ENCODE measurements around the gene TACR1.

The TACR1 gene

DNA sequence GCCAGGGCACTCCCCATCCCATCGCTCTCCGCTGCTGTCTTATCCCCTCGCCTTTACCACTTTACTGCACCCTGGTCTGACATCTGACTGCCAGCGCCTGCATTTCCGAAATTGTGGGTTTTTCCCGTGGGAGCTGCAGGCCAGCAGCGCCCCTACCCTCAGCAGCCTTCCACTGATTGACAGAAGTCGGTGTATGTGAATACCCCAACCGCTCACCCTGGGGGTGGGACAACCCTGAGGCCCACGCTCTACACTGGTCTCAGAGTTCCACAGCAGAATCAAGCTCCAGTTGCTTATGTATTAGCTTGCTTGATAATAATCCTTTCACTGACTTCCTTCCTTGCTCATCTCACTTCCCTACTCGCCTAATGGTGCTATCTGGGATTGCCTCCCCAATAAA, 178.8 kb downstream of the TACR1 start:
- TF ChIP-seq, protein P1, sequence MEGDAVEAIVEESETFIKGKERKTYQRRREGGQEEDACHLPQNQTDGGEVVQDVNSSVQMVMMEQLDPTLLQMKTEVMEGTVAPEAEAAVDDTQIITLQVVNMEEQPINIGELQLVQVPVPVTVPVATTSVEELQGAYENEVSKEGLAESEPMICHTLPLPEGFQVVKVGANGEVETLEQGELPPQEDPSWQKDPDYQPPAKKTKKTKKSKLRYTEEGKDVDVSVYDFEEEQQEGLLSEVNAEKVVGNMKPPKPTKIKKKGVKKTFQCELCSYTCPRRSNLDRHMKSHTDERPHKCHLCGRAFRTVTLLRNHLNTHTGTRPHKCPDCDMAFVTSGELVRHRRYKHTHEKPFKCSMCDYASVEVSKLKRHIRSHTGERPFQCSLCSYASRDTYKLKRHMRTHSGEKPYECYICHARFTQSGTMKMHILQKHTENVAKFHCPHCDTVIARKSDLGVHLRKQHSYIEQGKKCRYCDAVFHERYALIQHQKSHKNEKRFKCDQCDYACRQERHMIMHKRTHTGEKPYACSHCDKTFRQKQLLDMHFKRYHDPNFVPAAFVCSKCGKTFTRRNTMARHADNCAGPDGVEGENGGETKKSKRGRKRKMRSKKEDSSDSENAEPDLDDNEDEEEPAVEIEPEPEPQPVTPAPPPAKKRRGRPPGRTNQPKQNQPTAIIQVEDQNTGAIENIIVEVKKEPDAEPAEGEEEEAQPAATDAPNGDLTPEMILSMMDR (conservative IDR thresholded peaks at IDR 0.05; ENCODE audit: control insufficient read depth, insufficient read depth, low read depth, low read length): no peak
- H3K4me3 ChIP-seq (ENCODE audit: control insufficient read depth, low read depth, low read length): no peak overlapping the region
- DNase-seq (ENCODE audit: low read depth): no peak

DNA sequence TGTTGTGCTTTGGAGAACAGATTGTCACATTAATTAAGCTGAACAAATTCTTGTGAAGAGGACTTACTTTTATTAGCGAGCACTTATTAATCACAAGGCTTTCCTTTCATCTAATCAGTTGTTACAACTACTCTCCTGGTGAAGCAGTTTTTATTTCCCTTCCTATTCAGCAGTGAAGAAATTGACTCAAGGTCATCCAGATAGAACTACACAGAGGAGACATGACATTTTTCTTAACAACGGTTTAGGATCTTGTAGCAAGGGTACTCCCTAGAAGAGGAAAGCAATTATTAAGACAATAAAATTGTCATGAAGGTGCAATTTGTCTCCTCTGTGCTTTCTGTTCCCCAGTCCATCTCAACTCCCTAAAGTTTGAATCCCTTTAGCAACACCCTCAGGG, 179.5 kb downstream of the TACR1 start:
- H3K4me3 ChIP-seq (ENCODE audit: control insufficient read depth, low read depth, low read length): no peak overlapping the region
- TF ChIP-seq, protein P1 (conservative IDR thresholded peaks at IDR 0.05; ENCODE audit: control insufficient read depth, insufficient read depth, low read depth, low read length): no peak
- DNase-seq (ENCODE audit: low read depth): no peak

DNA sequence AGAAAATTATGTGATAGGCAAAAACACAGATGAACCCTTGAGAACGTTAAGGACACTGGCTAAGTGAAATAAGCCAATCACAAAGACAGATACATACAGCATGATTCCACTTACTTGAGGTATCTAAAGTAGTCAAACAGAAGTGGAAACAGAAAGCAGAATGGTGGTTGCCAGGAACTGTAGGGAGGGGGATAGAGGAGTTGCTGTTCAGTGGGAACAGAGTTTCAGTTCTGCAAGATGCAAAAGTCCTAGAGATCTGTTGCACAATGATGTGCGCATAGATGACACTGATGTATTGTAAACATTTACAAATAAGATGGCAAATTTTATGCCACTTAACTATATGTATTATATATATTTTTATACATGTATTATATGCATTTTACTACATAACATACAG, 181.2 kb downstream of the TACR1 start:
- DNase-seq (ENCODE audit: low read depth): no peak
- TF ChIP-seq, protein P1 (conservative IDR thresholded peaks at IDR 0.05; ENCODE audit: control insufficient read depth, insufficient read depth, low read depth, low read length): no peak
- H3K4me3 ChIP-seq (ENCODE audit: control insufficient read depth, low read depth, low read length): no peak overlapping the region

DNA sequence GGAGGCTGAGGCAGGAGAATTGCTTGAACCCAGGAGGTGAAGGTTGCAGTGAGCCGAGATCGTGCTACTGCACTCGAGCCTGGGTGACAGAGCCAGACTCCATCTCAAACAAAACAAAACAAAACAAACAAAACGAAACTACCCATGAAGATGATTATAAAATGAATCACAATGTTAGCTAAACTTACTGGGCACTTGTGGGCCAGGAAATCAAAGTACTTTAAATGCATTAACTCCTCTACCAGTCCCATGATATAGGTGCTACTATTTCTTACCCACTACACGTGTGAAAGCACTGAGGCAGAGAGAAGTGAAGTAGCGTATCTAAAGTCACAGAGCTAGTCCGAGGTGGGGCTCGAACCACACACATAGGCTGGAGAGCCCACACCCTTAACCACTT, 187.2 kb downstream of the TACR1 start:
- DNase-seq (ENCODE audit: low read depth): no peak
- TF ChIP-seq, protein P1 (conservative IDR thresholded peaks at IDR 0.05; ENCODE audit: control insufficient read depth, insufficient read depth, low read depth, low read length): no peak
- H3K4me3 ChIP-seq (ENCODE audit: control insufficient read depth, low read depth, low read length): no peak overlapping the region

DNA sequence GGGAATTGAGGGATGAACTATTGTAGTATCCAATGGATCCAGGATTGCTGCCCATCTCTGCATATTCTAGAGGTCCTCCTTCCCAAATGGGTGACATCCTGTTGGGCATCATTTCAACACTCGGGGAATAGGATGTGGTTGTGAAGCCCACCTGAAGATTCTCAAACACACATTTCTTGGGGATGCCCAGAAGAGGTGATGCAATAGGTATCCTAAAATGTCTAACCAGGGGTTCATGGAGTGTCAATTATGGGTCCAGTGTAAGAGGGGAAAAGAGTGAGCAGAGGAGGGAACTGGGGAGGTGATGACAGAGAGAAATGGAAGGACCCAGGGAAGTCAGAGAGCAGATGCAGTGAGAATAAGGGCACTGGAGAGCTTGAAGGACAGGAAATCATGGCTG, 188.7 kb downstream of the TACR1 start:
- TF ChIP-seq, protein P1 (conservative IDR thresholded peaks at IDR 0.05; ENCODE audit: control insufficient read depth, insufficient read depth, low read depth, low read length): no peak
- no peak for DNase-seq (ENCODE audit: low read depth)
- no peak overlapping the region for H3K4me3 ChIP-seq (ENCODE audit: control insufficient read depth, low read depth, low read length)

DNA sequence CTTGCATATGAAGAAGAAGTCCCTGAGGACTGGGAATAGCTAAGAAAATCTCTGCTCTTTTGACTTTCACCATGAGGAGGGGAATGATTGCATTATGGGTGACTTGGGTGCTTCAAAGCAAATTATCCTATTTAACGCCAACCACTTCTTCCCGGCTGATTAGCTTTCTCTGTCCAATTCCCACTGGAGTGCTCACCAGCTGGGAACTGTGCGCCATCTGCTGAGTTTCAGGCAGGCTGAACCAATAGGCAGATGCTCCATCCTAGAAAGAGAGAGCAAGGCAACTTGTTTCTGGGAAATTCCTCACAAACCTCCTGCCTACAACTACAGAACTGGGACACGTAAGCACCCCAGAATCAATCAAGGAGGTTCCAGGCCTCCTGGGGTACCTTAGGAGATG, 191.5 kb downstream of the TACR1 start:
- H3K4me3 ChIP-seq (ENCODE audit: control insufficient read depth, low read depth, low read length): no peak overlapping the region
- TF ChIP-seq, protein P1 (conservative IDR thresholded peaks at IDR 0.05; ENCODE audit: control insufficient read depth, insufficient read depth, low read depth, low read length): no peak
- DNase-seq (ENCODE audit: low read depth): no peak

DNA sequence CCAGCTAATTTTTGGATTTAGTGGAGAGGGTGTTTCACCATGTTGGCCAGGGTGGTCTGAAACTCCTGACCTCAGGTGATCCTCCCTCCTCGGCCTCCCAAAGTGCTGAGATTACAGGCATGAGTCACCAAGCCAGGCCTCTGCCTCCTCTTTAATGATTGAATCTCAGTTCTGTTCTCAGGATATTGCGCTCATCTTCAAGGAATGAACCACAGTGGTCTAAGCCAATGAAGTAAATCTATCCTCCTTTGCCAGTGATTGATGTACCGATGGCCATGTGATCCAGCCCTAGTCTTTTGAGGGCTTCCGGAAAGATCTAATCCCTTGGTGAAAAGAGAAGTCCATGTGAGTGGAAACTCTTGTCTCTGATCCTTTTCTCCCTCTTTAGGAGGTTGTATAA, 192.3 kb downstream of the TACR1 start:
- TF ChIP-seq, protein P1 (conservative IDR thresholded peaks at IDR 0.05; ENCODE audit: control insufficient read depth, insufficient read depth, low read depth, low read length): no peak
- no peak for DNase-seq (ENCODE audit: low read depth)
- no peak overlapping the region for H3K4me3 ChIP-seq (ENCODE audit: control insufficient read depth, low read depth, low read length)
